ENCODE results near the gene ZNF292.

ZNF292 gene

GRCh38 chr6:87251725-87252124, 96.4 kb downstream of the ZNF292 start:
- TF ChIP-seq POLR2AphosphoS5 (IDR thresholded peaks at IDR 0.05; ENCODE audit: borderline replicate concordance, low read depth, low read length) (no peak), EZH2 (IDR thresholded peaks at IDR 0.05) (no peak), FOXP2 (optimal IDR thresholded peaks at IDR 0.05; ENCODE audit: control extremely low read depth, extremely low read length, insufficient read depth) (no peak)
- H3K27ac ChIP-seq: no peak overlapping the region
- DNase-seq (ENCODE audit: low read depth, low spot score): no peak
- H3K9ac ChIP-seq (ENCODE audit: insufficient read length): no peak overlapping the region
- H3K4me3 ChIP-seq: no peak overlapping the region
- no peaks in the 10 kb centered on the region for H3K9me3 ChIP-seq (ENCODE audit: low read depth, low read length)
- H3K36me3 ChIP-seq (ENCODE audit: insufficient read depth, low read length): peaks cover 62% of the 10 kb centered on the region

- no peaks in the 10 kb centered on the region for H3K9me3 ChIP-seq (ENCODE audit: low read depth, low read length)
Observed at GRCh38 chr6:87257046-87257445, 101.7 kb downstream of the ZNF292 start.

GRCh38 chr6:87257565-87257964, 102.2 kb downstream of the ZNF292 start:
- H3K27ac ChIP-seq: no peak overlapping the region
- TF ChIP-seq POLR2AphosphoS5 (IDR thresholded peaks at IDR 0.05; ENCODE audit: borderline replicate concordance, low read depth, low read length): no peak
- H3K36me3 ChIP-seq (ENCODE audit: insufficient read depth, low read length): peaks cover 73% of the 10 kb centered on the region
- H3K9me3 ChIP-seq (ENCODE audit: low read depth, low read length): no peaks in the 10 kb centered on the region
- no peak for DNase-seq (ENCODE audit: low read depth, low spot score)
- no peak overlapping the region for H3K9ac ChIP-seq (ENCODE audit: insufficient read length)
- no peak overlapping the region for H3K4me3 ChIP-seq

More at GRCh38 chr6:87257046-87257445, 101.7 kb downstream of the ZNF292 start:
- TF ChIP-seq EZH2 (IDR thresholded peaks at IDR 0.05): no peak
- no peak for TF ChIP-seq FOXP2 (optimal IDR thresholded peaks at IDR 0.05; ENCODE audit: control extremely low read depth, extremely low read length, insufficient read depth)
- no peak for TF ChIP-seq POLR2AphosphoS5 (IDR thresholded peaks at IDR 0.05; ENCODE audit: borderline replicate concordance, low read depth, low read length)
- Histone ChIP-seq H3K36me3 (ENCODE audit: insufficient read depth, low read length) (peaks cover 78% of the 10 kb centered on the region), H3K4me3 (no peak overlapping the region), H3K27ac (no peak overlapping the region), H3K9ac (ENCODE audit: insufficient read length) (no peak overlapping the region)
- DNase-seq (ENCODE audit: low read depth, low spot score): no peak

- Histone ChIP-seq H3K9ac (ENCODE audit: insufficient read length) (no peak overlapping the region), H3K4me3 (no peak overlapping the region), H3K27ac (no peak overlapping the region), H3K9me3 (ENCODE audit: low read depth, low read length) (no peaks in the 10 kb centered on the region), H3K36me3 (ENCODE audit: insufficient read depth, low read length) (peaks cover 73% of the 10 kb centered on the region)
- no peak for DNase-seq (ENCODE audit: low read depth, low spot score)
- TF ChIP-seq EZH2 (IDR thresholded peaks at IDR 0.05) (no peak), POLR2AphosphoS5 (IDR thresholded peaks at IDR 0.05; ENCODE audit: borderline replicate concordance, low read depth, low read length) (no peak), FOXP2 (optimal IDR thresholded peaks at IDR 0.05; ENCODE audit: control extremely low read depth, extremely low read length, insufficient read depth) (no peak)
Observed at GRCh38 chr6:87257975-87258374, 102.6 kb downstream of the ZNF292 start.

- TF ChIP-seq FOXP2 (optimal IDR thresholded peaks at IDR 0.05; ENCODE audit: control extremely low read depth, extremely low read length, insufficient read depth): no peak
- Histone ChIP-seq H3K27ac (no peak overlapping the region), H3K4me3 (no peak overlapping the region), H3K36me3 (ENCODE audit: insufficient read depth, low read length) (peaks cover 60% of the 10 kb centered on the region), H3K9me3 (ENCODE audit: low read depth, low read length) (no peaks in the 10 kb centered on the region), H3K9ac (ENCODE audit: insufficient read length) (no peak overlapping the region)
- no peak for DNase-seq (ENCODE audit: low read depth, low spot score)
Observed at GRCh38 chr6:87259791-87260190, 104.4 kb downstream of the ZNF292 start.

GRCh38 chr6:87261534-87261933, 106.2 kb downstream of the ZNF292 start:
- TF ChIP-seq FOXP2 (optimal IDR thresholded peaks at IDR 0.05; ENCODE audit: control extremely low read depth, extremely low read length, insufficient read depth) (no peak), EZH2 (IDR thresholded peaks at IDR 0.05) (no peak), POLR2AphosphoS5 (IDR thresholded peaks at IDR 0.05; ENCODE audit: borderline replicate concordance, low read depth, low read length) (no peak)

GRCh38 chr6:87264481-87264880, 109.1 kb downstream of the ZNF292 start:
- Histone ChIP-seq H3K27ac (no peak overlapping the region), H3K4me3 (no peak overlapping the region), H3K9ac (ENCODE audit: insufficient read length) (no peak overlapping the region), H3K36me3 (ENCODE audit: insufficient read depth, low read length) (peaks cover 16% of the 10 kb centered on the region), H3K9me3 (ENCODE audit: low read depth, low read length) (no peaks in the 10 kb centered on the region)
- no peak for DNase-seq (ENCODE audit: low read depth, low spot score)
- TF ChIP-seq POLR2AphosphoS5 (IDR thresholded peaks at IDR 0.05; ENCODE audit: borderline replicate concordance, low read depth, low read length) (no peak), FOXP2 (optimal IDR thresholded peaks at IDR 0.05; ENCODE audit: control extremely low read depth, extremely low read length, insufficient read depth) (no peak), EZH2 (IDR thresholded peaks at IDR 0.05) (no peak)

More at GRCh38 chr6:87261534-87261933, 106.2 kb downstream of the ZNF292 start:
- Histone ChIP-seq H3K36me3 (ENCODE audit: insufficient read depth, low read length) (peaks cover 43% of the 10 kb centered on the region), H3K27ac (no peak overlapping the region), H3K9me3 (ENCODE audit: low read depth, low read length) (no peaks in the 10 kb centered on the region), H3K9ac (ENCODE audit: insufficient read length) (no peak overlapping the region), H3K4me3 (no peak overlapping the region)
- no peak for DNase-seq (ENCODE audit: low read depth, low spot score)

- H3K36me3 ChIP-seq (ENCODE audit: insufficient read depth, low read length): no peaks in the 10 kb centered on the region
- no peak overlapping the region for H3K4me3 ChIP-seq
- TF ChIP-seq POLR2AphosphoS5 (IDR thresholded peaks at IDR 0.05; ENCODE audit: borderline replicate concordance, low read depth, low read length): no peak
- no peak for TF ChIP-seq FOXP2 (optimal IDR thresholded peaks at IDR 0.05; ENCODE audit: control extremely low read depth, extremely low read length, insufficient read depth)
- no peak for TF ChIP-seq EZH2 (IDR thresholded peaks at IDR 0.05)
- no peak overlapping the region for H3K9ac ChIP-seq (ENCODE audit: insufficient read length)
- H3K27ac ChIP-seq: no peak overlapping the region
- DNase-seq (ENCODE audit: low read depth, low spot score): no peak
- H3K9me3 ChIP-seq (ENCODE audit: low read depth, low read length): no peaks in the 10 kb centered on the region
Observed at GRCh38 chr6:87274660-87275274, 119.4 kb downstream of the ZNF292 start.

GRCh38 chr6:87276624-87277023, 121.3 kb downstream of the ZNF292 start:
- no peak for DNase-seq (ENCODE audit: low read depth, low spot score)
- H3K9me3 ChIP-seq (ENCODE audit: low read depth, low read length): no peaks in the 10 kb centered on the region
- no peaks in the 10 kb centered on the region for H3K36me3 ChIP-seq (ENCODE audit: insufficient read depth, low read length)
- TF ChIP-seq EZH2 (IDR thresholded peaks at IDR 0.05) (no peak), FOXP2 (optimal IDR thresholded peaks at IDR 0.05; ENCODE audit: control extremely low read depth, extremely low read length, insufficient read depth) (no peak)
- no peak overlapping the region for H3K9ac ChIP-seq (ENCODE audit: insufficient read length)
- no peak overlapping the region for H3K27ac ChIP-seq
- no peak overlapping the region for H3K4me3 ChIP-seq

Measured in SK-N-MC (cell line).